ENCODE measurements around the gene DOK6. TPM values are rescaled to one million over a fixed set of nuclear protein-coding genes. Genes with fewer than 3 reads are reported as not detected.

Gene DOK6
- total and polyA plus RNA-seq, 2 donors (not counting 1 experiment from before 2014, with no cell fraction given), result not detected

GRCh38 chr18:69636529-69637301 is 236.0 kb downstream of the DOK6 start:
- Mint-ChIP-seq H3K4me3 (no peak overlapping the region), H3K27me3 (no peaks in the 10 kb centered on the region), H3K9me3 (ENCODE audit: insufficient read depth) (no peaks in the 10 kb centered on the region), H3K4me1 (no peaks in the 10 kb centered on the region), H3K27ac (no peak overlapping the region)
- ChIA-PET POLR2A (no interaction called here), CTCF (no interaction called here)
- H3K36me3 ChIP-seq (replicated peaks in 1 of 2; ENCODE audit: control extremely low read depth in 1 of 2, control insufficient read depth in 1 of 2, extremely low read depth in 1 of 2, insufficient read depth in 2 of 2, low read length in 1 of 2), result no peaks in the 10 kb centered on the region
- 97% methylated on average over 2 of the region's 6 CpGs for WGBS (ENCODE audit: insufficient coverage)
- H3K4me3 ChIP-seq (ENCODE audit: control extremely low read depth in 1 of 5, extremely low read depth in 1 of 5, insufficient read depth in 1 of 5, low read depth in 2 of 5, low read length in 4 of 5), result no peak overlapping the region
- H3K9ac ChIP-seq (ENCODE audit: low read length), result no peak overlapping the region
- intact Hi-C loops (cut with micrococcal nuclease), result no loop called here
- H3K79me2 ChIP-seq (ENCODE audit: control insufficient read depth, insufficient read depth, low read length), result no peaks in the 10 kb centered on the region
- ATAC-seq (ENCODE audit: low read depth), result no peak
- H3K9me3 ChIP-seq (ENCODE audit: control extremely low read depth in 1 of 3, control insufficient read depth in 2 of 3, insufficient read depth in 1 of 3, low read length in 2 of 3), result no peaks in the 10 kb centered on the region
- no peak overlapping the region for H3K4me2 ChIP-seq (replicated peaks; ENCODE audit: low read depth, low read length, poor library complexity, severe bottlenecking)
- H3K4me1 ChIP-seq (ENCODE audit: control insufficient read depth in 2 of 2, insufficient read depth in 2 of 2, low read length in 2 of 2), result no peaks in the 10 kb centered on the region
- no peak for DNase-seq
- no peak overlapping the region for H3K27ac ChIP-seq (ENCODE audit: low read length in 2 of 2)
- no peak overlapping the region for H2AFZ ChIP-seq (ENCODE audit: insufficient read depth, low read depth, low read length, poor library complexity, severe bottlenecking)
- no peaks in the 10 kb centered on the region for H4K20me1 ChIP-seq (ENCODE audit: control insufficient read depth, insufficient read depth, low read length, poor library complexity, severe bottlenecking)
- H3K27me3 ChIP-seq (replicated peaks in 1 of 4; ENCODE audit: control extremely low read depth in 1 of 4, control insufficient read depth in 3 of 4, insufficient read depth in 4 of 4, low read length in 3 of 4), result no peaks in the 10 kb centered on the region
- TF ChIP-seq, protein P1, sequence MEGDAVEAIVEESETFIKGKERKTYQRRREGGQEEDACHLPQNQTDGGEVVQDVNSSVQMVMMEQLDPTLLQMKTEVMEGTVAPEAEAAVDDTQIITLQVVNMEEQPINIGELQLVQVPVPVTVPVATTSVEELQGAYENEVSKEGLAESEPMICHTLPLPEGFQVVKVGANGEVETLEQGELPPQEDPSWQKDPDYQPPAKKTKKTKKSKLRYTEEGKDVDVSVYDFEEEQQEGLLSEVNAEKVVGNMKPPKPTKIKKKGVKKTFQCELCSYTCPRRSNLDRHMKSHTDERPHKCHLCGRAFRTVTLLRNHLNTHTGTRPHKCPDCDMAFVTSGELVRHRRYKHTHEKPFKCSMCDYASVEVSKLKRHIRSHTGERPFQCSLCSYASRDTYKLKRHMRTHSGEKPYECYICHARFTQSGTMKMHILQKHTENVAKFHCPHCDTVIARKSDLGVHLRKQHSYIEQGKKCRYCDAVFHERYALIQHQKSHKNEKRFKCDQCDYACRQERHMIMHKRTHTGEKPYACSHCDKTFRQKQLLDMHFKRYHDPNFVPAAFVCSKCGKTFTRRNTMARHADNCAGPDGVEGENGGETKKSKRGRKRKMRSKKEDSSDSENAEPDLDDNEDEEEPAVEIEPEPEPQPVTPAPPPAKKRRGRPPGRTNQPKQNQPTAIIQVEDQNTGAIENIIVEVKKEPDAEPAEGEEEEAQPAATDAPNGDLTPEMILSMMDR (IDR thresholded peaks at IDR 0.05), result no peak
- TF ChIP-seq EZH2 (IDR thresholded peaks at IDR 0.05; ENCODE audit: borderline replicate concordance, insufficient read depth, low read depth, low read length, poor library complexity, severe bottlenecking), result no peak

- no peaks in the 10 kb centered on the region for H3K27me3 ChIP-seq (replicated peaks in 1 of 4; ENCODE audit: control extremely low read depth in 1 of 4, control insufficient read depth in 3 of 4, insufficient read depth in 4 of 4, low read length in 3 of 4)
- no peak overlapping the region for H3K4me2 ChIP-seq (replicated peaks; ENCODE audit: low read depth, low read length, poor library complexity, severe bottlenecking)
- no peak overlapping the region for H3K9ac ChIP-seq (ENCODE audit: low read length)
- no peak for TF ChIP-seq EZH2 (IDR thresholded peaks at IDR 0.05; ENCODE audit: borderline replicate concordance, insufficient read depth, low read depth, low read length, poor library complexity, severe bottlenecking)
- TF ChIP-seq, protein P1 (IDR thresholded peaks at IDR 0.05), result no peak
- intact Hi-C loops (cut with micrococcal nuclease), result no loop called here
- no peaks in the 10 kb centered on the region for H4K20me1 ChIP-seq (ENCODE audit: control insufficient read depth, insufficient read depth, low read length, poor library complexity, severe bottlenecking)
- no peaks in the 10 kb centered on the region for H3K36me3 ChIP-seq (replicated peaks in 1 of 2; ENCODE audit: control extremely low read depth in 1 of 2, control insufficient read depth in 1 of 2, extremely low read depth in 1 of 2, insufficient read depth in 2 of 2, low read length in 1 of 2)
- H3K79me2 ChIP-seq (ENCODE audit: control insufficient read depth, insufficient read depth, low read length), result no peaks in the 10 kb centered on the region
- H3K4me1 Mint-ChIP-seq, result no peaks in the 10 kb centered on the region
- no peaks in the 10 kb centered on the region for H3K4me1 ChIP-seq (ENCODE audit: control insufficient read depth in 2 of 2, insufficient read depth in 2 of 2, low read length in 2 of 2)
- ATAC-seq (ENCODE audit: low read depth), result no peak
- POLR2A ChIA-PET, result no interaction called here
- no peak overlapping the region for H3K4me3 Mint-ChIP-seq
- no peak overlapping the region for H2AFZ ChIP-seq (ENCODE audit: insufficient read depth, low read depth, low read length, poor library complexity, severe bottlenecking)
- WGBS (ENCODE audit: insufficient coverage), result no CpG with 5 or more reads among the region's 1 CpG
- no peak overlapping the region for H3K4me3 ChIP-seq (ENCODE audit: control extremely low read depth in 1 of 5, extremely low read depth in 1 of 5, insufficient read depth in 1 of 5, low read depth in 2 of 5, low read length in 4 of 5)
- H3K9me3 Mint-ChIP-seq (ENCODE audit: insufficient read depth), result no peaks in the 10 kb centered on the region
- H3K27ac ChIP-seq (ENCODE audit: low read length in 2 of 2), result no peak overlapping the region
- DNase-seq, result no peak
- CTCF ChIA-PET, result no interaction called here
- H3K9me3 ChIP-seq (ENCODE audit: control extremely low read depth in 1 of 3, control insufficient read depth in 2 of 3, insufficient read depth in 1 of 3, low read length in 2 of 3), result no peaks in the 10 kb centered on the region
- H3K27ac Mint-ChIP-seq, result no peak overlapping the region
- no peaks in the 10 kb centered on the region for H3K27me3 Mint-ChIP-seq
Observed at GRCh38 chr18:69638056-69638455, 237.4 kb downstream of the DOK6 start.

Data from B cell (primary cell).